IMR-90 (cell line): ENCODE data around the gene LINGO1. TPM values are rescaled to one million over a fixed set of nuclear protein-coding genes. Genes with fewer than 3 reads are reported as not detected.

Experiments
- ATAC-seq: fragments of 200-7000 bp; cut with Tn5 transposase; 2 replicates; pipeline ENCODE4 v1.9.1; 2020; ENCODE audit warnings: low read depth, mild to moderate bottlenecking, moderate library complexity
- BruUV-seq: library from RNA; stranded (reverse); fragments of 400-500 nt; replicated peaks from 2 replicates; lab custom pipeline; 2021; lab: Mats Ljungman, UMichigan
- CTCF ChIA-PET: fragments of 300-600 bp; formaldehyde crosslinking; extraction: SDS; loops from one replicate; lab custom pipeline; 2021; ENCODE audit warnings: antibody characterized with exemption; lab: Yijun Ruan, JAX
- POLR2A ChIA-PET: fragments of 300-600 bp; sonication (Branson Sonifier 250); formaldehyde crosslinking; loops from one replicate; lab custom pipeline; 2022; ENCODE audit warnings: antibody characterized with exemption; ENCODE audit not compliant: unreplicated experiment; lab: Charles Lee
- DNase-seq: peaks from one replicate; pipeline ENCODE4 v3.0.0; 2013
- H2AFZ ChIP-seq: replicated peaks from 2 replicates; pipeline ENCODE3; 2013; ENCODE audit warnings: low read length, mild to moderate bottlenecking; ENCODE audit not compliant: poor library complexity
- H2AK5ac ChIP-seq: 2 replicates; pipeline ENCODE4 v1.6.1; 2013; ENCODE audit warnings: low read depth, low read length, inconsistent platforms
- H2AK9ac ChIP-seq: replicated peaks from 2 replicates; pipeline ENCODE3; 2013; ENCODE audit warnings: mild to moderate bottlenecking, low read depth, low read length, moderate library complexity; ENCODE audit not compliant: poor library complexity
- H2BK120ac ChIP-seq: 2 replicates; pipeline ENCODE4 v1.6.1; 2013; ENCODE audit warnings: low read depth, low read length, inconsistent platforms
- H2BK15ac ChIP-seq: 3 replicates; pipeline ENCODE4 v1.6.1; 2013; ENCODE audit warnings: low read depth, low read length, inconsistent platforms
- H2BK20ac ChIP-seq: 2 replicates; pipeline ENCODE4 v1.6.1; 2013; ENCODE audit warnings: low read depth, mild to moderate bottlenecking, inconsistent platforms, low read length, moderate library complexity
- H2BK5ac ChIP-seq: 2 replicates; pipeline ENCODE4 v1.6.1; 2013; ENCODE audit warnings: mild to moderate bottlenecking, low read depth, low read length, inconsistent platforms; ENCODE audit not compliant: poor library complexity, severe bottlenecking
- H3K14ac ChIP-seq: replicated peaks from 2 replicates; pipeline ENCODE4 v1.6.1; 2013; ENCODE audit warnings: low read depth, low read length, inconsistent platforms
- H3K18ac ChIP-seq: 2 replicates; pipeline ENCODE4 v1.6.1; 2013; ENCODE audit warnings: low read depth, low read length, control low read depth
- H3K23ac ChIP-seq: 2 replicates; pipeline ENCODE4 v1.6.1; 2013; ENCODE audit warnings: low read depth, low read length, inconsistent platforms
- H3K27ac ChIP-seq: 2 replicates; pipeline ENCODE4 v1.5.1; 2013; ENCODE audit warnings: mild to moderate bottlenecking, control low read depth, low read length; ENCODE audit not compliant: insufficient read depth
- H3K27me3 ChIP-seq: 2 replicates; pipeline ENCODE4 v1.6.1; 2013; ENCODE audit warnings: low read length; ENCODE audit not compliant: control insufficient read depth, insufficient read depth
- H3K36me3 ChIP-seq: 2 replicates; pipeline ENCODE4 v1.6.1; 2013; ENCODE audit warnings: low read length, mixed read lengths; ENCODE audit not compliant: control insufficient read depth, insufficient read depth
- H3K4ac ChIP-seq: 2 replicates; pipeline ENCODE4 v1.6.1; 2013; ENCODE audit warnings: low read depth, low read length, inconsistent platforms
- H3K4me1 ChIP-seq: 2 replicates; pipeline ENCODE4 v1.6.1; 2013; ENCODE audit warnings: low read length, mixed read lengths; ENCODE audit not compliant: control insufficient read depth, insufficient read depth
- H3K4me2 ChIP-seq: 2 replicates; pipeline ENCODE4 v1.6.1; 2013; ENCODE audit warnings: low read depth, mild to moderate bottlenecking, control low read depth, low read length, moderate library complexity
- H3K4me3 ChIP-seq: 2 replicates; pipeline ENCODE4 v1.5.1; 2013; ENCODE audit warnings: low read depth, mild to moderate bottlenecking, control low read depth, low read length, moderate library complexity; ENCODE audit not compliant: insufficient read depth
- H3K56ac ChIP-seq: 2 replicates; pipeline ENCODE4 v1.6.1; 2013; ENCODE audit warnings: low read length, inconsistent platforms; ENCODE audit not compliant: insufficient read depth; ENCODE audit errors: extremely low read depth
- H3K79me1 ChIP-seq, 2 experiments: 2 replicates each; pipeline ENCODE4 v1.6.1; 2013; ENCODE audit warnings: low read length in 2 of 2, inconsistent platforms in 1 of 2, low read depth in 1 of 2
- H3K9ac ChIP-seq: 2 replicates; pipeline ENCODE4 v1.6.1; 2013; ENCODE audit warnings: low read depth, low read length, control low read depth
- H3K9me1 ChIP-seq: 2 replicates; pipeline ENCODE4 v1.6.1; 2013; ENCODE audit warnings: low read length, inconsistent platforms; ENCODE audit not compliant: insufficient read depth
- H3K9me3 ChIP-seq: 2 replicates; pipeline ENCODE4 v1.6.1; 2013; ENCODE audit warnings: low read length; ENCODE audit not compliant: control insufficient read depth, insufficient read depth
- H4K20me1 ChIP-seq: 2 replicates; pipeline ENCODE4 v1.6.1; 2013; ENCODE audit warnings: low read length, inconsistent platforms; ENCODE audit not compliant: insufficient read depth
- H4K5ac ChIP-seq: 2 replicates; pipeline ENCODE4 v1.6.1; 2013; ENCODE audit warnings: mild to moderate bottlenecking, low read depth, low read length, control low read depth
- H4K8ac ChIP-seq, 2 experiments: 2 replicates each; pipeline ENCODE4 v1.6.1; 2013; ENCODE audit warnings: low read depth in 2 of 2, low read length in 2 of 2, control low read depth in 1 of 2, inconsistent platforms in 1 of 2
- H4K91ac ChIP-seq: 2 replicates; pipeline ENCODE4 v1.6.1; 2013; ENCODE audit warnings: low read depth, low read length, inconsistent platforms; ENCODE audit not compliant: insufficient read depth
- BHLHE40 ChIP-seq: fragments of 150-350 bp; IDR thresholded peaks from 2 replicates; pipeline ENCODE4 v1.6.1; 2016; ENCODE audit warnings: mild to moderate bottlenecking, low read depth, low read length
- CEBPB ChIP-seq: IDR thresholded peaks from 2 replicates; pipeline ENCODE4 v1.6.1; 2012; ENCODE audit warnings: low read depth, low read length, improper control_type of control experiment
- CHD1 ChIP-seq: IDR thresholded peaks from 2 replicates; pipeline ENCODE4 v1.6.1; 2012; ENCODE audit warnings: low read depth, low read length, improper control_type of control experiment
- FOS ChIP-seq: fragments of 150-350 bp; IDR thresholded peaks from 2 replicates; pipeline ENCODE4 v1.6.1; 2016; ENCODE audit warnings: low read depth, low read length
- MAFK ChIP-seq: IDR thresholded peaks from 2 replicates; pipeline ENCODE4 v1.6.1; 2012; ENCODE audit warnings: low read depth, low read length, improper control_type of control experiment
- MAZ ChIP-seq: IDR thresholded peaks from 2 replicates; pipeline ENCODE4 v1.6.1; 2012; ENCODE audit warnings: low read depth, mild to moderate bottlenecking, low read length, improper control_type of control experiment, moderate library complexity, borderline replicate concordance
- MXI1 ChIP-seq: IDR thresholded peaks from 2 replicates; pipeline ENCODE4 v1.6.1; 2012; ENCODE audit warnings: low read depth, mild to moderate bottlenecking, low read length, moderate library complexity, borderline replicate concordance
- NFE2L2 ChIP-seq: fragments of 150-350 bp; IDR thresholded peaks from 2 replicates; pipeline ENCODE4 v1.6.1; 2016; ENCODE audit warnings: low read depth, mild to moderate bottlenecking, low read length
- POLR2A ChIP-seq: IDR thresholded peaks from 2 replicates; pipeline ENCODE4 v1.6.1; 2012; ENCODE audit warnings: mild to moderate bottlenecking, low read depth, low read length
- RAD21 ChIP-seq: IDR thresholded peaks from 2 replicates; pipeline ENCODE4 v1.6.1; 2012; ENCODE audit warnings: low read length, improper control_type of control experiment
- RCOR1 ChIP-seq: IDR thresholded peaks from 2 replicates; pipeline ENCODE4 v1.6.1; 2012; ENCODE audit warnings: mild to moderate bottlenecking, low read length, improper control_type of control experiment; ENCODE audit not compliant: insufficient replicate concordance
- RFX5 ChIP-seq: IDR thresholded peaks from 2 replicates; pipeline ENCODE4 v1.8.0; 2012; ENCODE audit warnings: low read depth, mild to moderate bottlenecking, low read length, moderate library complexity
- SMC3 ChIP-seq: fragments of 150-350 bp; IDR thresholded peaks from 2 replicates; pipeline ENCODE4 v1.6.1; 2016; ENCODE audit warnings: low read depth, mild to moderate bottlenecking, antibody characterized with exemption, low read length, moderate library complexity
- WGBS, 2 experiments: methylation state at CpG; one replicate each; pipeline versions ENCODE4 v1.1.5 to v1.1.7; 2013; ENCODE audit warnings: missing lambda C conversion rate in 2 of 2; ENCODE audit not compliant: insufficient read length in 1 of 2; ENCODE audit errors: extremely low coverage in 2 of 2; 5-methylcytosine and 5-hydroxymethylcytosine counted together
- dilution Hi-C: fragments of 300-500 bp; cut with HindIII; formaldehyde crosslinking; loops from one replicate; pipeline ENCODE4 v1.14.3; 2018; ENCODE audit warnings: low sequenced_read_pairs; ENCODE audit not compliant: unreplicated experiment
- in situ Hi-C: fragments of 300-500 bp; cut with MboI; formaldehyde crosslinking; loops from 3 replicates; pipeline ENCODE4 v1.14.3; 2019; ENCODE audit warnings: low sequenced_read_pairs, inconsistent platforms, mixed read lengths
- intact Hi-C: fragments of 100-400 bp; cut with micrococcal nuclease; formaldehyde crosslinking; loops from 2 replicates; pipeline ENCODE4 v1.10.0; 2022
- polyA plus RNA-seq, 3 experiments: library from polyadenylated mRNA; depleted of rRNA; stranded (reverse); fragments of >200 nt; gene quantifications; 2 replicates each; pipeline ENCODE4 v1.2.3, GENCODE V29; 2012; ENCODE audit warnings: low replicate concordance in 1 of 3
- total RNA-seq: library from RNA; depleted of rRNA; stranded (reverse); fragments of >200 nt; gene quantifications from 2 replicates; pipeline ENCODE4 v1.2.3, GENCODE V29; 2012
- TF ChIP-seq, protein P1 (sequence below): fragments of 150-350 bp; IDR thresholded peaks from 2 replicates; pipeline ENCODE4 v1.6.1; 2016; ENCODE audit warnings: low read depth, mild to moderate bottlenecking, low read length, moderate library complexity, borderline replicate concordance
- TF ChIP-seq, protein P2 (sequence below): conservative IDR thresholded peaks from 2 replicates; pipeline ENCODE4 v1.5.1; 2012; ENCODE audit warnings: mild to moderate bottlenecking, low read depth, low read length, improper control_type of control experiment
- TF ChIP-seq, protein P3 (sequence below): fragments of 150-350 bp; IDR thresholded peaks from 2 replicates; pipeline ENCODE4 v1.6.1; 2017; ENCODE audit warnings: mild to moderate bottlenecking, antibody characterized with exemption, low read length, low read depth

The LINGO1 gene
- total and polyA plus RNA-seq, 2 of the 4 experiments (the other 2 are of a cell fraction), result 0.05 TPM; not detected in 1

DNA sequence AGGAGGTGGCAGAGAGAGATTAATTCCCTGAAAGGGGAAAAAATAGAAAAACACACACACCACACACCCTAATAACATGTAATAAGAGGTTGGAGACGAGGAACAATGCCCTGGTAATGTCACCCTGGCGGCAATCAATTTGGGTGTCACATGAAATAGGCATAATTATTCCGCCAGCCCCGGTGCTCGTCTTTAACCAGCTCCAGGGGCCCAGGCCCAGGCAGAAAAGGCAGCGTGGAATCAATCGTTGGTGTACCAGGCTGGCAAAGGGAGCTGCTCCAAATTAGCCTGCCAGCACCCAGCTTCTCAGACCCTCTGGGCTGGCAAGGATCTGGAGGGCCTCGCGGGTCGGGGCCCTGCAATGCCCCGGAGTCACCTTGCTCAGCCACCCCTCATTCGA, 5.6 kb downstream of the LINGO1 start:
- no peak overlapping the region for H2BK120ac ChIP-seq
- no TSS peak for BruUV-seq
- dilution Hi-C loops, result no loop called here
- H3K18ac ChIP-seq, result no peak overlapping the region
- no peaks in the 10 kb centered on the region for H3K36me3 ChIP-seq
- intact Hi-C loops, result no loop called here
- H3K9me1 ChIP-seq, result no peaks in the 10 kb centered on the region
- H4K5ac ChIP-seq, result no peak overlapping the region
- H3K4ac ChIP-seq, result no peak overlapping the region
- CTCF ChIA-PET, result no interaction called here
- 0 out of 2 replicates have a peak, but pooled peaks cover 4% of the 10 kb centered on the region for H4K20me1 ChIP-seq
- no peaks in the 10 kb centered on the region for H3K79me1 ChIP-seq
- H3K23ac ChIP-seq, result no peak overlapping the region
- H3K56ac ChIP-seq, result no peak overlapping the region
- H2BK15ac ChIP-seq, result no peak overlapping the region
- peaks cover 81% of the 10 kb centered on the region for H3K27me3 ChIP-seq
- H3K9ac ChIP-seq, result no peak overlapping the region
- H4K91ac ChIP-seq, result no peak overlapping the region
- H3K14ac ChIP-seq, result no peak overlapping the region
- H3K27ac ChIP-seq, result no peak overlapping the region
- no peak overlapping the region for H2AK5ac ChIP-seq
- in situ Hi-C loops, result no loop called here
- H3K4me1 ChIP-seq, result no peaks in the 10 kb centered on the region
- H2BK5ac ChIP-seq, result no peak overlapping the region
- ATAC-seq (no peak), DNase-seq (no peak)
- H3K4me3 ChIP-seq, result no peak overlapping the region
- H3K4me2 ChIP-seq, result no peak overlapping the region
- H2AK9ac ChIP-seq, result no peak overlapping the region
- H3K9me3 ChIP-seq, result no peaks in the 10 kb centered on the region; the same call in 1 of the 2 replicates
- TF ChIP-seq NFE2L2 (no peak), MAZ (no peak), RAD21 (no peak), CEBPB (no peak), MAFK (no peak), BHLHE40 (no peak), RCOR1 (no peak), CHD1 (no peak), RFX5 (no peak), POLR2A (no peak), FOS (no peak), SMC3 (no peak), MXI1 (no peak)
- TF ChIP-seq, protein P1, sequence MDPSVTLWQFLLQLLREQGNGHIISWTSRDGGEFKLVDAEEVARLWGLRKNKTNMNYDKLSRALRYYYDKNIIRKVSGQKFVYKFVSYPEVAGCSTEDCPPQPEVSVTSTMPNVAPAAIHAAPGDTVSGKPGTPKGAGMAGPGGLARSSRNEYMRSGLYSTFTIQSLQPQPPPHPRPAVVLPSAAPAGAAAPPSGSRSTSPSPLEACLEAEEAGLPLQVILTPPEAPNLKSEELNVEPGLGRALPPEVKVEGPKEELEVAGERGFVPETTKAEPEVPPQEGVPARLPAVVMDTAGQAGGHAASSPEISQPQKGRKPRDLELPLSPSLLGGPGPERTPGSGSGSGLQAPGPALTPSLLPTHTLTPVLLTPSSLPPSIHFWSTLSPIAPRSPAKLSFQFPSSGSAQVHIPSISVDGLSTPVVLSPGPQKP, result no peak
- TF ChIP-seq, protein P2, sequence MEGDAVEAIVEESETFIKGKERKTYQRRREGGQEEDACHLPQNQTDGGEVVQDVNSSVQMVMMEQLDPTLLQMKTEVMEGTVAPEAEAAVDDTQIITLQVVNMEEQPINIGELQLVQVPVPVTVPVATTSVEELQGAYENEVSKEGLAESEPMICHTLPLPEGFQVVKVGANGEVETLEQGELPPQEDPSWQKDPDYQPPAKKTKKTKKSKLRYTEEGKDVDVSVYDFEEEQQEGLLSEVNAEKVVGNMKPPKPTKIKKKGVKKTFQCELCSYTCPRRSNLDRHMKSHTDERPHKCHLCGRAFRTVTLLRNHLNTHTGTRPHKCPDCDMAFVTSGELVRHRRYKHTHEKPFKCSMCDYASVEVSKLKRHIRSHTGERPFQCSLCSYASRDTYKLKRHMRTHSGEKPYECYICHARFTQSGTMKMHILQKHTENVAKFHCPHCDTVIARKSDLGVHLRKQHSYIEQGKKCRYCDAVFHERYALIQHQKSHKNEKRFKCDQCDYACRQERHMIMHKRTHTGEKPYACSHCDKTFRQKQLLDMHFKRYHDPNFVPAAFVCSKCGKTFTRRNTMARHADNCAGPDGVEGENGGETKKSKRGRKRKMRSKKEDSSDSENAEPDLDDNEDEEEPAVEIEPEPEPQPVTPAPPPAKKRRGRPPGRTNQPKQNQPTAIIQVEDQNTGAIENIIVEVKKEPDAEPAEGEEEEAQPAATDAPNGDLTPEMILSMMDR, result no peak
- TF ChIP-seq, protein P3, sequence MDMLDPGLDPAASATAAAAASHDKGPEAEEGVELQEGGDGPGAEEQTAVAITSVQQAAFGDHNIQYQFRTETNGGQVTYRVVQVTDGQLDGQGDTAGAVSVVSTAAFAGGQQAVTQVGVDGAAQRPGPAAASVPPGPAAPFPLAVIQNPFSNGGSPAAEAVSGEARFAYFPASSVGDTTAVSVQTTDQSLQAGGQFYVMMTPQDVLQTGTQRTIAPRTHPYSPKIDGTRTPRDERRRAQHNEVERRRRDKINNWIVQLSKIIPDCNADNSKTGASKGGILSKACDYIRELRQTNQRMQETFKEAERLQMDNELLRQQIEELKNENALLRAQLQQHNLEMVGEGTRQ, result no peak
- no peak overlapping the region for H2BK20ac ChIP-seq
- 61% methylated on average over 5 of the region's 12 CpGs; no CpG with 5 or more reads in 1 of the 2 experiments for WGBS, 2 experiments
- POLR2A ChIA-PET, result no interaction called here
- no peak overlapping the region for H4K8ac ChIP-seq
- H2AFZ ChIP-seq, result no peak overlapping the region
